HG02571 (cell line): ENCODE results near the gene PCDHB14.
"Not testable (repeated sequence)": the region's sequence is repeated elsewhere in the genome, so short reads cannot be mapped to it uniquely, and the experiment has no call there.

Experiments
- ATAC-seq: cut with Tn5 transposase; IDR thresholded peaks from one replicate; pipeline ENCODE4 v1.9.1; 2021; ENCODE audit warnings: mild to moderate bottlenecking, moderate library complexity; ENCODE audit not compliant: unreplicated experiment

The PCDHB14 gene

GRCh38 chr5:141208478-141208877 lies 14.7 kb upstream of the PCDHB14 start, which contains the start of gene PCDHB12:
Gene PCDHB12, plus strand, starts transcription at chr5:141208719. Its CDS starts 189 bp downstream, at chr5:141208908.
- no peak for ATAC-seq

- ATAC-seq: not testable (repeated sequence)
Observed at GRCh38 chr5:141210281-141210680, 12.9 kb upstream of the PCDHB14 start.

GRCh38 chr5:141210849-141211248 lies 12.3 kb upstream of the PCDHB14 start:
- ATAC-seq: not testable (repeated sequence)

DNA sequence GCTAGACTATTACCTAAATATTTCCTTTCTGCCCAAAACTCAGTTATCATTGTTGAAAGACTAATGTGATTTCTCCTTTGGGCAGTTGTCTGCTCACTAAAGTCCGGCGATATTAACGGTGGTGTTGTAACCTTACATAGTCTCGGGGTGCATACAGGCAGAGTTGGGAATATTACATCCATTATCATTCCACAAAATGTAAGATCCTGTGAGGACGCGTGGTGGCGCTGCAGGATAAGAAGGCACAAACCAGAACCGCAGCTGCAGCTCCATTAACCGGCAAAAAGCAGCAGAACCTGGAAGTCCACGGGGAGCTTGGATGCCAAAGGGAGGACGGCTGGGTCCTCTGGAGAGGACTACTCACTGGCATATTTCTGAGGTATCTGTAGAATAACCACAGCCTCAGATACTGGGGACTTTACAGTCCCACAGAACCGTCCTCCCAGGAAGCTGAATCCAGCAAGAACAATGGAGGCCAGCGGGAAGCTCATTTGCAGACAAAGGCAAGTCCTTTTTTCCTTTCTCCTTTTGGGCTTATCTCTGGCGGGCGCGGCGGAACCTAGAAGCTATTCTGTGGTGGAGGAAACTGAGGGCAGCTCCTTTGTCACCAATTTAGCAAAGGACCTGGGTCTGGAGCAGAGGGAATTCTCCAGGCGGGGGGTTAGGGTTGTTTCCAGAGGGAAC lies 9.3 kb upstream of the PCDHB14 start, which contains the start of gene PCDHB13:
Gene PCDHB13, plus strand, starts transcription at position 264 of the 684 bp plus-strand sequence. Its CDS starts 205 bp downstream, at position 469.
- ATAC-seq: not testable (repeated sequence)

GRCh38 chr5:141214583-141214982 lies 8.6 kb upstream of the PCDHB14 start:
- ATAC-seq: not testable (repeated sequence)

- not testable (repeated sequence) for ATAC-seq
Observed at GRCh38 chr5:141215504-141215903, 7.6 kb upstream of the PCDHB14 start.

DNA sequence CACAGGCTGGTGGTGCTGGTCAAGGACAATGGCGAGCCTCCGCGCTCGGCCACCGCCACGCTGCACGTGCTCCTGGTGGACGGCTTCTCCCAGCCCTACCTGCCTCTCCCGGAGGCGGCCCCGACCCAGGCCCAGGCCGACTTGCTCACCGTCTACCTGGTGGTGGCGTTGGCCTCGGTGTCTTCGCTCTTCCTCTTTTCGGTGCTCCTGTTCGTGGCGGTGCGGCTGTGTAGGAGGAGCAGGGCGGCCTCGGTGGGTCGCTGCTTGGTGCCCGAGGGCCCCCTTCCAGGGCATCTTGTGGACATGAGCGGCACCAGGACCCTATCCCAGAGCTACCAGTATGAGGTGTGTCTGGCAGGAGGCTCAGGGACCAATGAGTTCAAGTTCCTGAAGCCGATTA lies 7.1 kb upstream of the PCDHB14 start:
- ATAC-seq: not testable (repeated sequence)

GRCh38 chr5:141224844-141225243 lies 1.7 kb downstream of the PCDHB14 start:
- ATAC-seq: not testable (repeated sequence)

DNA sequence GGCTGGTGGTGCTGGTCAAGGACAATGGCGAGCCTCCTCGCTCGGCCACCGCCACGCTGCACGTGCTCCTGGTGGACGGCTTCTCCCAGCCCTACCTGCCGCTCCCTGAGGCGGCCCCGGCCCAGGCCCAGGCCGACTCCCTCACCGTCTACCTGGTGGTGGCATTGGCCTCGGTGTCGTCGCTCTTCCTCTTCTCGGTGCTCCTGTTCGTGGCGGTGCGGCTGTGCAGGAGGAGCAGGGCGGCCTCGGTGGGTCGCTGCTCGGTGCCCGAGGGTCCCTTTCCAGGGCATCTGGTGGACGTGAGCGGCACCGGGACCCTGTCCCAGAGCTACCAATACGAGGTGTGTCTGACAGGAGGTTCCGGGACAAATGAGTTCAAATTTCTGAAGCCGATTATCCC lies 2.3 kb downstream of the PCDHB14 start:
- ATAC-seq: not testable (repeated sequence)

GRCh38 chr5:141234109-141234667 lies 11.0 kb downstream of the PCDHB14 start:
- ATAC-seq: no peak

DNA sequence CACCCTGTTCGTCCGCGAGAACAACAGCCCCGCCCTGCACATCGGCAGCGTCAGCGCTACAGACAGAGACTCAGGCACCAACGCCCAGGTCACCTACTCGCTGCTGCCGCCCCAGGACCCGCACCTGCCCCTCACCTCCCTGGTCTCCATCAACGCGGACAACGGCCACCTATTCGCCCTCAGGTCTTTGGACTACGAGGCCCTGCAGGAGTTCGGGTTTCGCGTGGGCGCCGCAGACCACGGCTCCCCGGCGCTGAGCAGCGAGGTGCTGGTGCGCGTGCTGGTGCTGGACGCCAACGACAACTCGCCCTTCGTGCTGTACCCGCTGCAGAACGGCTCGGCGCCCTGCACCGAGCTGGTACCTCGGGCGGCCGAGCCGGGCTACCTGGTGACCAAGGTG lies 12.8 kb downstream of the PCDHB14 start:
- ATAC-seq: not testable (repeated sequence)

- no peak for ATAC-seq
Observed at GRCh38 chr5:141236516-141237313, 13.6 kb downstream of the PCDHB14 start.

- ATAC-seq: no peak
Observed at GRCh38 chr5:141241496-141241895, 18.4 kb downstream of the PCDHB14 start.

DNA sequence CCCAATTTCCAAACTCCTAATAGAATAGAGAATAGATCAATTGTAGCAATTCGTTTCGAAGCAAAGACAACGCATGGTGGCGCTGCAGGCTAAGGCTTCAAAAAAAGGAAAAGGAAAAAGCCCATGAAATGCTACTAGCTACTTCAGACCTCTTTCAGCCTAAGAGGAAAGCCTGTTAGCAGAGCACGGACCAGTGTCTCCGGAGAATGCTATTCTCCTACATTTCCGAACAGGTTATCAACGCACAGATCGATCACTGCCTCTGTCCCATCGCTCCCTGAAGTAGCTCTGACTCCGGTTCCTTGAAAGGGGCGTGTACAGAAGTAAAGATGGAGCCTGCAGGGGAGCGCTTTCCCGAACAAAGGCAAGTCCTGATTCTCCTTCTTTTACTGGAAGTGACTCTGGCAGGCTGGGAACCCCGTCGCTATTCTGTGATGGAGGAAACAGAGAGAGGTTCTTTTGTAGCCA lies 22.1 kb downstream of the PCDHB14 start, which contains the start of gene PCDHB15:
Gene PCDHB15, plus strand, starts transcription at position 146 of the 468 bp plus-strand sequence. Its CDS starts 184 bp downstream, at position 330.
- no peak for ATAC-seq

- not testable (repeated sequence) for ATAC-seq
Observed at GRCh38 chr5:141246971-141247370, 23.8 kb downstream of the PCDHB14 start.

DNA sequence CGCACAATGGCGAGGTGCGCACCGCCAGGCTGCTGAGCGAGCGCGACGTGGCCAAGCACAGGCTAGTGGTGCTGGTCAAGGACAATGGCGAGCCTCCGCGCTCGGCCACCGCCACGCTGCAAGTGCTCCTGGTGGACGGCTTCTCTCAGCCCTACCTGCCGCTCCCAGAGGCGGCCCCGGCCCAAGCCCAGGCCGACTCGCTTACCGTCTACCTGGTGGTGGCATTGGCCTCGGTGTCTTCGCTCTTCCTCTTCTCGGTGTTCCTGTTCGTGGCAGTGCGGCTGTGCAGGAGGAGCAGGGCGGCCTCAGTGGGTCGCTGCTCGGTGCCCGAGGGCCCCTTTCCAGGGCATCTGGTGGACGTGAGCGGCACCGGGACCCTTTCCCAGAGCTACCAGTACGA lies 24.3 kb downstream of the PCDHB14 start:
- not testable (repeated sequence) for ATAC-seq

GRCh38 chr5:141250576-141250975 lies 27.4 kb downstream of the PCDHB14 start:
- no peak for ATAC-seq

DNA sequence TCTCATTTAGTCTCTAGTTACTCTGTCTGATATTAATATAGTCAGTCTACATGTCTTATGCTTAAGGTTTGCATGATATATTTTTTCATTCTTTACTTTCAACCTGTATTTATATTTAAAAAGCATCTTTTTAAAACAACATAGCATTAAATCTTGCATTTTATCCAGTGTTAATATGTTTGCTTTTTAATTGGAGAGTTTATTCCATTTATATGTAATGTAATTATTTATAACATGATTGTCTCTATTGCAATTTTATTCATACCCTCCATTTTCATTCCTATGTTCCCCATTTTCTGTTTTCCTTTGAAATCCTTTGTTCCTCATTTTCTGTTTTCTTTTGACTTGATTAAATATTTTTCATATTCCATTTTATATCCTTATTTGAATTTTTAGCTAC lies 35.3 kb downstream of the PCDHB14 start:
- ATAC-seq: no peak

DNA sequence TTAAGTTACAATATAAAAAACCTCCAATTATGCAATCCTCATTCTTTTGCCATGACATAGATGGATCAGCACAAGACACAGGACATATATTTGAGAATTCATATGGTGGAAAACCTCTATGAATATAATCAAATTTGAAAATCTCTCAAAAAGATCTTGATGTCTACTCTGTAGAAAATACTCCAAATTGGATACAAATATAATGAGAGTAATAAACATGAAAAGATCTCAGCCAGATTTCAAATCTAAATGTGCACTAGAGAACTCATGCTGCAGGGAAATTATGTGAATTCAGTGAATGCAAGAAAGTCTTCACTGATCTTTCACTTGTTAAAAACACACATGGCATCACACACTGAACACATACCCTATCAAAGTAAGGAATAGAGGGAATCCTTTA lies 35.8 kb downstream of the PCDHB14 start:
- no peak for ATAC-seq

DNA sequence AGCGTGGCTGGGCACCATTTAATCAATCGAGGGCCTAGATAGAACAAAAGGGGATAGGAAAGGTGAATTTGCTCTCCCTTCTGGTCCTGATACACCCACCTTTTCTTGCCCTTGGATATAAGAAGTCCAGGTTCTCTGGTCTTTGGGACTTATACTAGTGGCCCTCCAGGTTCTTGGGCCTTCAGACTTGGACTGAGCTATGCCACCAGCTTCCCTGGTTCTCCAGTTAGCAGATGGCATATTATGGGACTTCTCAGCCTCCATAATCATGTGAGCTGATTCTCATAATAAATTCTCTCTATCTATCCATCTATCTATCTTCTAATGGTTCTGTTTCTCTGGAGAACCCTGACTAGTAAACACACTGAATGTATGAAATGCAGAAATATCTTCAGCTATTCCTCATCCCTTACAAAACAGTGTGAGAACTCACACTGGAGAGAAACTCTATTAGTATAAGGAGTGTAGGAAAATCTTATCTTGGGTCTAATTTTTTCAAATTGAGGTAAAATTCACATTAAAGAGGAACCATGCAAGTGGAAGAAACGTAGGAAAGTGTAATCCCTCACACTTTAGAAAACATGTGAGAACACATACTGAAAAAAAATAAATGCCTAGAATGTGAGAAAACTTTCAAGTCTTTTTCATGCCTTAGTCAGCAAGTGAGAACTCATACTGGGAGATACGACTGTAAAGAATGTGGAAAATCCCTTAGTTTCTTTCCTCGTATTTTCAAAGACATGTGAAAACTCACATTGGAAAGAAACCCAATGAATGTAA lies 37.5 kb downstream of the PCDHB14 start:
- no peak for ATAC-seq

- no peak for ATAC-seq
Observed at GRCh38 chr5:141261238-141261546, 38.0 kb downstream of the PCDHB14 start.
